GM12878 (cell line): ENCODE results near the gene EXOSC1. TPM values are rescaled to one million over a fixed set of nuclear protein-coding genes. Genes with fewer than 3 reads are reported as not detected.

Source experiments
- BCL3 ChIP-seq: IDR thresholded peaks from 2 replicates; pipeline ENCODE4 v1.6.1; 2011; ENCODE audit warnings: borderline replicate concordance, low read depth, mild to moderate bottlenecking, moderate library complexity, low read length; ENCODE audit not compliant: insufficient read depth, poor library complexity, severe bottlenecking
- CUX1 ChIP-seq: IDR thresholded peaks from 2 replicates; pipeline ENCODE4 v1.6.1; 2012; ENCODE audit warnings: improper control_type of control experiment, low read depth, low read length; ENCODE audit not compliant: insufficient replicate concordance
- HDAC6 ChIP-seq: fragments of 200-600 bp; sonication (generic); IDR thresholded peaks from one replicate; pipeline ENCODE4 v1.8.0; 2017; ENCODE audit warnings: antibody characterized with exemption; ENCODE audit not compliant: unreplicated experiment
- KDM1A ChIP-seq: fragments of 200-600 bp; sonication (generic); IDR thresholded peaks from 2 replicates; pipeline ENCODE4 v1.6.1; 2016; ENCODE audit warnings: borderline replicate concordance
- MTA2 ChIP-seq: fragments of 450-650 bp; IDR thresholded peaks from 2 replicates; pipeline ENCODE4 v1.6.1; 2016; ENCODE audit warnings: low read depth, mild to moderate bottlenecking, moderate library complexity
- MXI1 ChIP-seq: fragments of 150-350 bp; IDR thresholded peaks from 2 replicates; pipeline ENCODE4 v1.6.1; 2011; ENCODE audit warnings: low read depth, mild to moderate bottlenecking, inconsistent platforms, low read length, improper control_type of control experiment
- NFIC ChIP-seq: IDR thresholded peaks from 2 replicates; pipeline ENCODE4 v1.6.1; 2012; ENCODE audit warnings: low read depth, mild to moderate bottlenecking, inconsistent platforms, low read length, moderate library complexity
- USF1 ChIP-seq: IDR thresholded peaks from 2 replicates; pipeline ENCODE4 v1.6.1; 2011; ENCODE audit warnings: borderline replicate concordance, low read depth, mild to moderate bottlenecking, moderate library complexity, mixed read lengths, low read length; ENCODE audit not compliant: insufficient read depth; ENCODE audit errors: extremely low read length
- ZNF217 ChIP-seq: fragments of 450-650 bp; IDR thresholded peaks from 2 replicates; pipeline ENCODE4 v1.6.1; 2017; ENCODE audit warnings: antibody characterized with exemption, mild to moderate bottlenecking
- polyA plus RNA-seq, 11 experiments: library from polyadenylated mRNA; depleted of rRNA in 4 of 11; unstranded in 6 of 11; stranded (reverse) in 5 of 11; fragments of >200 nt; fragmentation: Nextera tagmentation in 4 of 11; fragmentation: Illumina TruSeq in 1 of 11; extraction: Ambion mirVana in 4 of 11; extraction: Trizol in 1 of 11; gene quantifications; 1 replicate in 1 of 11; 2 replicates in 10 of 11; pipeline versions ENCODE4 v1.2.1 to v1.2.3, GENCODE V29; 2011 to 2016; ENCODE audit warnings: inconsistent platforms in 2 of 11, missing spikeins in 2 of 11, low read depth in 1 of 11
- total RNA-seq, 4 experiments: library from RNA; depleted of rRNA in 3 of 4; stranded (reverse); fragments of >200 nt in 3 of 4; fragmentation: Illumina TruSeq in 1 of 4; extraction: Trizol in 1 of 4; gene quantifications; 2 replicates each; pipeline versions ENCODE4 v1.2.1 to v1.2.3, GENCODE V29; 2013 to 2021

EXOSC1 gene
- total and polyA plus RNA-seq, 10 of the 15 experiments (the other 5 are each of a cell fraction or from before 2014, with no cell fraction given): 43.4 to 121 (median 75.1) TPM

GRCh38 chr10:97442277-97442676 is 3.5 kb downstream of the EXOSC1 start (continued):
- TF ChIP-seq CUX1 (no peak), HDAC6 (no peak), MXI1 (no peak), BCL3 (no peak), USF1 (no peak), MTA2 (no peak), NFIC (no peak), KDM1A (no peak), ZNF217 (no peak)
